ENCODE data around the gene H3-3A. TPM values are rescaled to one million over a fixed set of nuclear protein-coding genes. Genes with fewer than 3 reads are reported as not detected.
A peak's percentile ranks its signal among the peaks of the same experiment; 100 is the strongest.

H3-3A gene
- total RNA-seq, 1 donor from 2014 or later: 271 TPM

GRCh38 chr1:226100436-226101391 lies 38.2 kb downstream of the H3-3A start:
- intact Hi-C loops (cut with DNase I): no loop called here
- DNase-seq: peak; percentile 58
- ATAC-seq (ENCODE audit: poor library complexity): peak; percentile 65

DNA sequence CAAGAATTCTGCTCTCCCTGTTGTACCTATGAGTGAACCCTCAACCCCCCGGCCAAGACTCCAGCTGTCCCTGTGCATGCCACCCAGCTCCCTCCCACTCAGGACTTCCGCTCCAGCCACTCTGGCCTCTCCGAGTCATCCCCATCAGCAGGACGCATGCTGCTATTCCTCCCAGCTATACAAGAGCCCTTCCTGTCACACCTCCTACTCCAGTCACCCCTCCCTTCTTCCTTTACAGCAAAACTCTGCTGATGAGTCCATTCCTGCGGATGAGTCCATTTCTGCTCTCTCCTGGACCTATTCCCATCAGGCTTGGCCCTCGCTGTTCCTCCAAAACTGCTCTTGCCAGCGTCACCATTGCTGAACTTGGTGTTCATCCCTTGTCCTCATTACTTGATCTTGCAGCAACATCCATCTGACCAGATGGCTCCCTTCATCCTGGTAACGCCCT lies 42.2 kb downstream of the H3-3A start:
- ATAC-seq (ENCODE audit: poor library complexity) (no peak), DNase-seq (peak; percentile 26)
- intact Hi-C loops (cut with DNase I): no loop called here

DNA sequence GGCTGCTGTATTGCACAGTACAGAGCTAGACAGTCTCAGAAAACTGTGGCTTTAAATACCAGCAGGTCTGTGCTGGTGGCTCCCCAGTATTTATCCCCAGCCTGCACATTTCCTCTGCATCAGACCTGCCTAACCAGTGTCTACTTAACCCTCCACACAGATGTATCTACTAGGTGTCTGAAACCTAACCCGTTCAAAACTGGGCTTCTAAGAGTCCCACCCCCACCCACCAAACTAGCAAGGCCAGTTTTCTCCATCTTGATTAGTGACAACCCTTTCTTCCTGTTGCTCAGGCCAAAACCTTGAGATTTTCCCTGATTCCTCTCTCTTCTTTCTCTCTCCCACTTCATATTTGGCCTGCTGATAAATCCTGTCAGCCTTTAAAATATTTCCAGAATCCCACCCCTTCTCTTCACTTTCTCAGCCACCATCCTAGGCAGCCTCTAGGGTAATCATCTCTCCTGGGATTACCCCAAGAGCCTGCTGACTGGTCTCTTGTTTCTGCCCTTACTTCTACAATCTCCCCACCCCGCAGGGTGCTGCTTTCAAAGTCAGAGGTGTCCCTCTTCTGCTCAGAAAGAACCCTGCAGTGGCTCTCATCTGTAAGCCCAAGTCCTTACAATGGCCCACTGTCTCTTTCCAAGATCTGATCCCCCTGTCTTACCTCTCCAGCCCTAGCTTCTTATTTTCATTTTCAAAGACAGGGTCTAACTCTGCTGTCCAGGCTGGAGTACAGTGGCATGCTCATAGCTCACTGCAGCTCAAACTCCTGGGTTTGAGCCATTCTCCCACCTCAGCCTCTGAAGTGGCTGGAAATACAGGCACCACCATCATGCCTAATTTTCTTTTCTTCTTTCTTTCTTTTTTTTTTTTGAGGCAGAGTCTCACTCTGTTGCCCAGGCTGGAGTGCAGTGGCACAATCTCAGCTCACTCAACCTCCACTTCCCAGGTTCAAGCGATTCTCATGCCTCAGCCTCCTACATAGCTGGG lies 45.2 kb downstream of the H3-3A start:
- intact Hi-C loops (cut with DNase I): no loop called here
- ATAC-seq (ENCODE audit: poor library complexity): no peak
- peak; percentile 20 for DNase-seq

DNA sequence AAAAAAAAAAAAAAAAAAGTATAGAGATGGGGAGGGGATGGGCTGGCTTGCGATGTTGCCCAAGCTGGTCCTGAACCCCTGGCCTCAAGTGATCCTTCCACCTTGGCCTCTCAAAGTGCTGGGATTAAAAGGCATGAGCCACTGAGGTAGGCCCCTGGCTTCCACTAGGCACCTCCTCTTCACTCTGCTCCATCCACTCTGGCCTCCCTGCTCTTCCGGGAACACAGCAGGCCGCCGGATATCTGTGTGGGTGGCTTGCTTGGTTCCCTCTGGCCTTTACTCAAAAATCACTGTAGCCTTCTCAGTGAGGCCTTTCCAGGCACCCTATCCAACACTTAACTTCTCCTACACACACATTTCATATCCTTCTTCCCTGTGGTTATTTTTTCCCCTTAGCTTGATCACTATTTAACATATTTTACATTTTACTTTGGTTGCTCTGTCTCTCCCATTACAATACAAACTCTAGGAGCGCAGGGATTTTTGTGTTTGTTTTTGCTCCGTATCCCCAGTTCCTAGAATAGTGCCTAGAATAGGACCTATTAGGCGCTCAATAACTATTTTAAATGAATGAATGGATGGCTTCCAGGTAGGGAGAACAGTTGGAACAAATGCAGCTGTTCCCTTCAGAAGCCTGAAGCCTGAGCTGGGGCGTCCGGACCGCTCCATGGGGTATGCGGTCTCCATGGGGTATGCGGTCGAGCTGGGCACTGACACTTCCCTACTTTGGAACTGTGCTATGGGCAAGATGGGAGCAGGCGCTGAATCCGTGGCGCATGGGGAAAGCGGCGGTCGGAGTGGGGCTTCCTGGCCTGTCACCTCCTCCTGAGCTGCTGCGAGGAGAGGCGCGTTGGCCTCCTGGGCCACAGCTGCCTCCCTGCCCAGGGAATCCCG lies 46.7 kb downstream of the H3-3A start:
- DNase-seq: peak; percentile 54
- peak; percentile 42 for ATAC-seq (ENCODE audit: poor library complexity)
- intact Hi-C loops (cut with DNase I): no loop called here

GRCh38 chr1:226109829-226110248 lies 47.3 kb downstream of the H3-3A start:
- peak; percentile 94 for DNase-seq
- intact Hi-C loops (cut with DNase I): loop anchor here (5.0 kb wide), 1 partner anchor 43 kb away; no protein-coding TSS in a partner anchor
- peak; percentile 90 for ATAC-seq (ENCODE audit: poor library complexity)

- peak; percentile 80 for ATAC-seq (ENCODE audit: poor library complexity)
- peak; percentile 83 for DNase-seq
- intact Hi-C loops (cut with DNase I): loop anchor here (5.0 kb wide), 1 partner anchor 43 kb away; no protein-coding TSS in a partner anchor
Observed at GRCh38 chr1:226110249-226111097, 48.0 kb downstream of the H3-3A start.

GRCh38 chr1:226111098-226111882 lies 48.8 kb downstream of the H3-3A start:
- ATAC-seq (ENCODE audit: poor library complexity): peak; percentile 1
- intact Hi-C loops (cut with DNase I): loop anchor here (5.0 kb wide), 1 partner anchor 44 kb away; no protein-coding TSS in a partner anchor
- peak; percentile 43 for DNase-seq

- DNase-seq (peak; percentile 38), ATAC-seq (ENCODE audit: poor library complexity) (no peak)
- intact Hi-C loops (cut with DNase I): loop anchor here (5.0 kb wide), 1 partner anchor 45 kb away; no protein-coding TSS in a partner anchor
Observed at GRCh38 chr1:226111883-226112261, 49.4 kb downstream of the H3-3A start.

- no peak for ATAC-seq (ENCODE audit: poor library complexity)
- DNase-seq: peak; percentile 10
- intact Hi-C loops (cut with DNase I): loop anchor here (5.0 kb wide), 1 partner anchor 45 kb away; no protein-coding TSS in a partner anchor
Observed at GRCh38 chr1:226112626-226113025, 50.1 kb downstream of the H3-3A start.

DNA sequence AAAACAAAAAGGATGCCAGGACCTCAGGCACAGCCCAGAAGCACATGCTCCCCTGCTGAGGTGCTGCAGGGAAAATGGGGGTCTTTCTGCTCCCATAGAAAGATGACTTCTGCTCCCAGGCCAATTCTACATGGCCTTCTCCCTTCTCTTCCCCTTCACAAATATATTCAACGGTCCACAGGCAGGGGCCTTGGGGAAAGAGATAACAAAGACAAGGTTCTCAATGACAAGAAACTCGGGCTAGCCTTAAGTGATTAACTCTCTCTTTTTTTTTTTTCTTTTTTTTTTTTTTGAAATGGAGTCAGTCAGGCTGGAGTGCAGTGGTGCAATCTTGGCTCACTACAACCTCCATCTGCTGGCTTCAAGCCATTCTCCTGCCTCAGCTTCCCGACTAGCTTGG lies 54.2 kb downstream of the H3-3A start:
- intact Hi-C loops (cut with DNase I): no loop called here
- no peak for ATAC-seq (ENCODE audit: poor library complexity)
- no peak for DNase-seq

- ATAC-seq (ENCODE audit: poor library complexity) (no peak), DNase-seq (no peak)
- intact Hi-C loops (cut with DNase I): no loop called here
Observed at GRCh38 chr1:226117330-226117729, 54.8 kb downstream of the H3-3A start.

GRCh38 chr1:226118357-226118756 lies 55.8 kb downstream of the H3-3A start:
- intact Hi-C loops (cut with DNase I): no loop called here
- ATAC-seq (ENCODE audit: poor library complexity): no peak

DNA sequence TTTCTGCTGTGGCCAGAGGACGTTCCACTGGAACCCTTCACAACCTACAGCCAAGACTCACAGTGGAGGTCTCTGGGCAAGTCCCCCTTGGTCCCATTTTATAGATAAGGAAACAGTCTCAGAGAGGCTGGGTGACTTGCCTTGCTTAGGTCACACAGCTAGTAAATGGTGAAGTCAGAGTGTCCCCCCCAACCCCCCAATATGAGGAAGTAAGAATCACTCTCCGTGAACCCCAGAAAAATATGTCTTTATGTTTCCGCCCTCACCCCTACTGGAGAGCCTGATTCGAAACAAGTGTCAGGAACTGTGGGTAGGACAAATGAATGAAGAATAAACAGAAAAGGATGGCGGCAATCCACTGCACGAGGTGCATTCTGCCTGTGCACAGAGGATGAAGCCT lies 56.7 kb downstream of the H3-3A start:
- intact Hi-C loops (cut with DNase I): no loop called here
- DNase-seq: no peak

More at GRCh38 chr1:226118357-226118756, 55.8 kb downstream of the H3-3A start:
- DNase-seq: no peak

DNA sequence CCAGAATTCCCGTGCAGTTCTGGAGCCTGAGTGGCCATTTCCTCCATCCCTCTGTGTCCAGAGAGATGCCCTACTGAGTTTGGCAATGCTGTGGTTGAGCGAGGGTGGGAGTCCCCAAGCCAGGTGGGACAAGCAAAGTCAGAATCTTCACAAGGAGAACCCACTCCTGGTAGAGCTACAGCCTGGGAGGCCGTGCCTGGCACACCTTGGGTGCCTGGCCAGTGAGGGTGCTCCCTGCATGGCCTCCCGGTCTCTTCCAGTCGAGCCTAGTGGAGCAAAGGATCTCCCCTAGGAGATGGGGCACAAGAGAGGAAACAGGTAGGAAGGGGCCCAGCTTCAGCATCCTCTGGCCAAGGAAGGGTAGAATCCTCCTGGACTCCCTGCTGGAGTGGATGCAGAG lies 57.9 kb downstream of the H3-3A start:
- intact Hi-C loops (cut with DNase I): loop anchor here (5.0 to 10.0 kb wide), 3 partner anchors 58 to 214 kb away; partner anchors contain the start of genes H3-3A and SDE2
- DNase-seq (peak; percentile 23), ATAC-seq (ENCODE audit: poor library complexity) (no peak)

More for the DNA sequence above, 56.7 kb downstream of the H3-3A start:
- ATAC-seq (ENCODE audit: poor library complexity): no peak

- no peak for DNase-seq
- intact Hi-C loops (cut with DNase I): loop anchor here (5.0 to 10.0 kb wide), 3 partner anchors 59 to 214 kb away; partner anchors contain the start of genes H3-3A and SDE2
- ATAC-seq (ENCODE audit: poor library complexity): no peak
Observed at GRCh38 chr1:226121049-226121586, 58.6 kb downstream of the H3-3A start.

All from Right ventricle myocardium superior (tissue), 1 donor.